ENCODE results near the gene CAMK2B. TPM values are rescaled to one million over a fixed set of nuclear protein-coding genes. Genes with fewer than 3 reads are reported as not detected.

The CAMK2B gene
- total RNA-seq, 1 donor from 2014 or later = 0.58 TPM

GRCh38 chr7:44188480-44189225, 136.7 kb downstream of the CAMK2B start:
- ATAC-seq (ENCODE audit: low read depth) (no peak), DNase-seq (no peak)
- Mint-ChIP-seq H3K9me3 (no peaks in the 10 kb centered on the region), H3K27me3 (peaks cover 5% of the 10 kb centered on the region), H3K4me1 (no peaks in the 10 kb centered on the region), H3K27ac (no peak overlapping the region), H3K36me3 (ENCODE audit: low read depth) (no peaks in the 10 kb centered on the region), H3K4me3 (no peak overlapping the region)
- POLR2A ChIA-PET = interaction anchor here (1.0 kb wide), 1 partner anchor 12 kb away, joined by 4 read pairs; the partner anchor contains the start of gene YKT6
- CTCF ChIA-PET = no interaction called here
- TF ChIP-seq CTCF (IDR thresholded peaks at IDR 0.05) = no peak
- intact Hi-C loops (cut with micrococcal nuclease) = no loop called here

GRCh38 chr7:44187636-44188416, 137.6 kb downstream of the CAMK2B start:
- peaks cover 3% of the 10 kb centered on the region for H3K27me3 Mint-ChIP-seq
- no peaks in the 10 kb centered on the region for H3K9me3 Mint-ChIP-seq
- H3K27ac Mint-ChIP-seq = no peak overlapping the region
- H3K36me3 Mint-ChIP-seq (ENCODE audit: low read depth) = no peaks in the 10 kb centered on the region
- H3K4me3 Mint-ChIP-seq = no peak overlapping the region
- ATAC-seq (ENCODE audit: low read depth) (no peak), DNase-seq (no peak)
- no peaks in the 10 kb centered on the region for H3K4me1 Mint-ChIP-seq
- CTCF ChIA-PET = no interaction called here
- no peak for TF ChIP-seq CTCF (IDR thresholded peaks at IDR 0.05)
- intact Hi-C loops (cut with micrococcal nuclease) = no loop called here
- POLR2A ChIA-PET = interaction anchor here (1.0 kb wide), 1 partner anchor 13 kb away, joined by 4 read pairs; the partner anchor contains the start of gene YKT6

- TF ChIP-seq CTCF (IDR thresholded peaks at IDR 0.05) = no peak
- intact Hi-C loops (cut with micrococcal nuclease) = no loop called here
- CTCF ChIA-PET = no interaction called here
- H3K4me3 Mint-ChIP-seq = no peak overlapping the region
- H3K9me3 Mint-ChIP-seq = no peaks in the 10 kb centered on the region
- no peaks in the 10 kb centered on the region for H3K36me3 Mint-ChIP-seq (ENCODE audit: low read depth)
- DNase-seq (no peak), ATAC-seq (ENCODE audit: low read depth) (no peak)
- no peak overlapping the region for H3K27ac Mint-ChIP-seq
- H3K27me3 Mint-ChIP-seq = peaks cover 6% of the 10 kb centered on the region
- POLR2A ChIA-PET = no interaction called here
- H3K4me1 Mint-ChIP-seq = no peaks in the 10 kb centered on the region
These were observed 138.7 kb downstream of the CAMK2B start for GRCh38 chr7:44186736-44187135.

GRCh38 chr7:44185729-44186128, 139.7 kb downstream of the CAMK2B start:
- CTCF ChIA-PET = no interaction called here
- H3K27ac Mint-ChIP-seq = no peak overlapping the region
- H3K9me3 Mint-ChIP-seq = no peaks in the 10 kb centered on the region
- H3K36me3 Mint-ChIP-seq (ENCODE audit: low read depth) = no peaks in the 10 kb centered on the region
- H3K4me3 Mint-ChIP-seq = no peak overlapping the region
- DNase-seq (no peak), ATAC-seq (ENCODE audit: low read depth) (no peak)
- TF ChIP-seq CTCF (IDR thresholded peaks at IDR 0.05) = no peak
- no peaks in the 10 kb centered on the region for H3K4me1 Mint-ChIP-seq
- POLR2A ChIA-PET = no interaction called here
- intact Hi-C loops (cut with micrococcal nuclease) = no loop called here
- peaks cover 11% of the 10 kb centered on the region for H3K27me3 Mint-ChIP-seq

- Mint-ChIP-seq H3K9me3 (no peaks in the 10 kb centered on the region), H3K36me3 (ENCODE audit: low read depth) (no peaks in the 10 kb centered on the region), H3K4me3 (no peak overlapping the region), H3K27ac (no peak overlapping the region), H3K4me1 (no peaks in the 10 kb centered on the region), H3K27me3 (peaks cover 11% of the 10 kb centered on the region)
- CTCF ChIA-PET = no interaction called here
- intact Hi-C loops (cut with micrococcal nuclease) = no loop called here
- DNase-seq (no peak), ATAC-seq (ENCODE audit: low read depth) (no peak)
- no peak for TF ChIP-seq CTCF (IDR thresholded peaks at IDR 0.05)
- POLR2A ChIA-PET = no interaction called here
These were observed 140.4 kb downstream of the CAMK2B start for GRCh38 chr7:44184873-44185446.

All from activated B cell treated with CpG ODN at 0.5 μM for 24 hours (primary cell).